ENCODE results near the gene HOXA5.

The HOXA5 gene

GRCh38 chr7:27119412-27119911, 24.0 kb downstream of the HOXA5 start:
- DNase-seq (ENCODE audit: low read depth in 2 of 2), result no peak

- DNase-seq (ENCODE audit: low read depth in 2 of 2), result no peak
These were observed 24.9 kb downstream of the HOXA5 start for GRCh38 chr7:27118580-27118979.

GRCh38 chr7:27117887-27118491, 25.5 kb downstream of the HOXA5 start:
- DNase-seq (ENCODE audit: low read depth in 2 of 2), result no peak

- DNase-seq (ENCODE audit: low read depth in 2 of 2), result no peak
These were observed 26.3 kb downstream of the HOXA5 start for GRCh38 chr7:27116962-27117886.

- no peak for DNase-seq (ENCODE audit: low read depth in 2 of 2)
These were observed 27.2 kb downstream of the HOXA5 start for GRCh38 chr7:27116031-27116961.

GRCh38 chr7:27115221-27116026, 28.1 kb downstream of the HOXA5 start:
- no peak for DNase-seq (ENCODE audit: low read depth in 2 of 2)

GRCh38 chr7:27114881-27115220, 28.6 kb downstream of the HOXA5 start:
- no peak for DNase-seq (ENCODE audit: low read depth in 2 of 2)

GRCh38 chr7:27113991-27114769, 29.3 kb downstream of the HOXA5 start:
- no peak for DNase-seq (ENCODE audit: low read depth in 2 of 2)

GRCh38 chr7:27112955-27113949, 30.2 kb downstream of the HOXA5 start:
- no peak for DNase-seq (ENCODE audit: low read depth in 2 of 2)

GRCh38 chr7:27112361-27112760, 31.1 kb downstream of the HOXA5 start:
- no peak for DNase-seq (ENCODE audit: low read depth in 2 of 2)

- DNase-seq (ENCODE audit: low read depth in 2 of 2), result no peak
These were observed 31.7 kb downstream of the HOXA5 start for GRCh38 chr7:27111751-27112277.

GRCh38 chr7:27111042-27111750, 32.3 kb downstream of the HOXA5 start:
- DNase-seq (ENCODE audit: low read depth in 2 of 2), result no peak

GRCh38 chr7:27110186-27111031, 33.1 kb downstream of the HOXA5 start:
- no peak for DNase-seq (ENCODE audit: low read depth in 2 of 2)

GRCh38 chr7:27109466-27110185, 33.9 kb downstream of the HOXA5 start:
- DNase-seq (ENCODE audit: low read depth in 2 of 2), result no peak

GRCh38 chr7:27108390-27109127, 34.9 kb downstream of the HOXA5 start:
- DNase-seq (ENCODE audit: low read depth in 2 of 2), result no peak

Data from stimulated activated CD8-positive, alpha-beta memory T cell treated with anti-CD3 and anti-CD28 coated beads, Interleukin-15, amount 100 ng/mL, for 48 hours (primary cell).